Endodermal cell (in vitro differentiated cells): ENCODE results near the gene ARPP21. TPM values are rescaled to one million over a fixed set of nuclear protein-coding genes. Genes with fewer than 3 reads are reported as not detected.

Experiments
- DNase-seq: peaks from one replicate; pipeline ENCODE4 v3.0.0-alpha.2; 2017
- H3K27ac ChIP-seq: 2 replicates; pipeline ENCODE4 v1.5.1; 2013; ENCODE audit warnings: mild to moderate bottlenecking, low read depth, low read length, moderate library complexity
- H3K27me3 ChIP-seq: 2 replicates; pipeline ENCODE4 v1.6.1; 2013; ENCODE audit warnings: mild to moderate bottlenecking, low read length, moderate library complexity; ENCODE audit not compliant: insufficient read depth, control insufficient read depth, poor library complexity, severe bottlenecking
- H3K36me3 ChIP-seq: 2 replicates; pipeline ENCODE4 v1.7.0; 2013; ENCODE audit warnings: mild to moderate bottlenecking, low read length, moderate library complexity; ENCODE audit not compliant: control insufficient read depth, insufficient read depth
- H3K4me1 ChIP-seq: one replicate; pipeline ENCODE4 v1.7.0; 2013; ENCODE audit warnings: low read length; ENCODE audit not compliant: control insufficient read depth, insufficient read depth
- H3K4me3 ChIP-seq: 2 replicates; pipeline ENCODE4 v1.5.1; 2013; ENCODE audit warnings: mild to moderate bottlenecking, low read length, moderate library complexity
- H3K9ac ChIP-seq: 2 replicates; pipeline ENCODE4 v1.6.1; 2013; ENCODE audit warnings: mild to moderate bottlenecking, low read length, moderate library complexity; ENCODE audit not compliant: poor library complexity, severe bottlenecking; ENCODE audit errors: extremely low read depth
- H3K9me3 ChIP-seq: 2 replicates; pipeline ENCODE4 v1.6.1; 2013; ENCODE audit warnings: mild to moderate bottlenecking, low read length, moderate library complexity; ENCODE audit not compliant: control insufficient read depth
- H3K27ac Mint-ChIP-seq: 2 replicates; pipeline ENCODE4 v1.8.0; 2020; ENCODE audit warnings: mixed read lengths
- H3K27me3 Mint-ChIP-seq: 2 replicates; pipeline ENCODE4 v1.8.0; 2021; ENCODE audit warnings: mild to moderate bottlenecking, mixed read lengths; ENCODE audit not compliant: insufficient read depth
- H3K36me3 Mint-ChIP-seq: 2 replicates; pipeline ENCODE4 v1.8.0; 2020; ENCODE audit warnings: low read depth, mixed read lengths
- H3K4me1 Mint-ChIP-seq: 2 replicates; pipeline ENCODE4 v1.8.0; 2020; ENCODE audit warnings: mixed read lengths
- H3K4me3 Mint-ChIP-seq: 2 replicates; pipeline ENCODE4 v1.8.0; 2020; ENCODE audit warnings: mild to moderate bottlenecking, moderate library complexity, mixed read lengths
- H3K9me3 Mint-ChIP-seq: 2 replicates; pipeline ENCODE4 v1.8.0; 2020; ENCODE audit warnings: mild to moderate bottlenecking, mixed read lengths
- WGBS, 2 experiments: methylation state at CpG; one replicate each; pipeline versions ENCODE4 v1.1.5 to v1.1.7; 2013; ENCODE audit warnings: missing lambda C conversion rate in 2 of 2, mixed read lengths in 1 of 2; ENCODE audit not compliant: insufficient coverage in 1 of 2, insufficient read length in 1 of 2; 5-methylcytosine and 5-hydroxymethylcytosine counted together
- total RNA-seq, 2 donors: library from RNA; stranded (reverse); fragmentation: NEBNext Ultra II Directional in 1 of 2; extraction: Animal tissue kit (Norgen Biotek cat#: 25700) in 1 of 2; gene quantifications; 2 replicates in 1 of 2; 3 replicates in 1 of 2; pipeline ENCODE4 v1.2.1, GENCODE V29; 2021
- TF ChIP-seq, protein P1 (sequence below): fragments of 200-600 bp; sonication (generic); conservative IDR thresholded peaks from 2 replicates; pipeline ENCODE4 v1.5.0; 2021; ENCODE audit warnings: antibody characterized with exemption, mild to moderate bottlenecking

The ARPP21 gene
- total RNA-seq, 2 donors from 2014 or later = not detected

- Mint-ChIP-seq H3K27me3 (peaks cover 62% of the 10 kb centered on the region), H3K27ac (no peak overlapping the region), H3K36me3 (no peaks in the 10 kb centered on the region), H3K4me3 (no peak overlapping the region), H3K4me1 (peaks cover 10% of the 10 kb centered on the region), H3K9me3 (no peaks in the 10 kb centered on the region)
- WGBS, 2 experiments = 14 to 34% methylated on average over 4 to 9 of the region's 10 CpGs
- H3K36me3 ChIP-seq = no peaks in the 10 kb centered on the region
- H3K9ac ChIP-seq = no peak overlapping the region
- no peak overlapping the region for H3K4me3 ChIP-seq
- H3K9me3 ChIP-seq = no peaks in the 10 kb centered on the region
- peaks cover 5% of the 10 kb centered on the region for H3K4me1 ChIP-seq
- H3K27me3 ChIP-seq = peaks cover 23% of the 10 kb centered on the region
- DNase-seq = peak; percentile 76
- TF ChIP-seq, protein P1, sequence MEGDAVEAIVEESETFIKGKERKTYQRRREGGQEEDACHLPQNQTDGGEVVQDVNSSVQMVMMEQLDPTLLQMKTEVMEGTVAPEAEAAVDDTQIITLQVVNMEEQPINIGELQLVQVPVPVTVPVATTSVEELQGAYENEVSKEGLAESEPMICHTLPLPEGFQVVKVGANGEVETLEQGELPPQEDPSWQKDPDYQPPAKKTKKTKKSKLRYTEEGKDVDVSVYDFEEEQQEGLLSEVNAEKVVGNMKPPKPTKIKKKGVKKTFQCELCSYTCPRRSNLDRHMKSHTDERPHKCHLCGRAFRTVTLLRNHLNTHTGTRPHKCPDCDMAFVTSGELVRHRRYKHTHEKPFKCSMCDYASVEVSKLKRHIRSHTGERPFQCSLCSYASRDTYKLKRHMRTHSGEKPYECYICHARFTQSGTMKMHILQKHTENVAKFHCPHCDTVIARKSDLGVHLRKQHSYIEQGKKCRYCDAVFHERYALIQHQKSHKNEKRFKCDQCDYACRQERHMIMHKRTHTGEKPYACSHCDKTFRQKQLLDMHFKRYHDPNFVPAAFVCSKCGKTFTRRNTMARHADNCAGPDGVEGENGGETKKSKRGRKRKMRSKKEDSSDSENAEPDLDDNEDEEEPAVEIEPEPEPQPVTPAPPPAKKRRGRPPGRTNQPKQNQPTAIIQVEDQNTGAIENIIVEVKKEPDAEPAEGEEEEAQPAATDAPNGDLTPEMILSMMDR = no peak
- no peak overlapping the region for H3K27ac ChIP-seq
These were observed 105.1 kb downstream of the ARPP21 start for GRCh38 chr3:35744419-35744818.

GRCh38 chr3:35745351-35745750 lies 106.0 kb downstream of the ARPP21 start:
- H3K9ac ChIP-seq = no peak overlapping the region
- H3K9me3 Mint-ChIP-seq = no peaks in the 10 kb centered on the region
- H3K4me1 Mint-ChIP-seq = peaks cover 3% of the 10 kb centered on the region
- no peak overlapping the region for H3K4me3 ChIP-seq
- no peak overlapping the region for H3K27ac Mint-ChIP-seq
- H3K4me1 ChIP-seq = no peaks in the 10 kb centered on the region
- no peak overlapping the region for H3K27ac ChIP-seq
- H3K27me3 ChIP-seq = peaks cover 23% of the 10 kb centered on the region
- no peaks in the 10 kb centered on the region for H3K36me3 Mint-ChIP-seq
- H3K9me3 ChIP-seq = no peaks in the 10 kb centered on the region
- TF ChIP-seq, protein P1 = no peak
- H3K27me3 Mint-ChIP-seq = peaks cover 62% of the 10 kb centered on the region
- WGBS, 2 experiments = 100% methylated on average over 1 of the region's 1 CpG; no CpG with 5 or more reads in 1 of the 2 experiments
- H3K36me3 ChIP-seq = no peaks in the 10 kb centered on the region
- no peak overlapping the region for H3K4me3 Mint-ChIP-seq
- no peak for DNase-seq

- no peak overlapping the region for H3K27ac ChIP-seq
- WGBS, 2 experiments = 86 to 89% methylated on average over 1 to 2 of the region's 2 CpGs
- peaks cover 3% of the 10 kb centered on the region for H3K4me1 Mint-ChIP-seq
- H3K27ac Mint-ChIP-seq = no peak overlapping the region
- H3K9me3 Mint-ChIP-seq = no peaks in the 10 kb centered on the region
- H3K27me3 Mint-ChIP-seq = peaks cover 62% of the 10 kb centered on the region
- H3K4me3 ChIP-seq = no peak overlapping the region
- H3K4me3 Mint-ChIP-seq = no peak overlapping the region
- H3K36me3 Mint-ChIP-seq = no peaks in the 10 kb centered on the region
- DNase-seq = no peak
- no peak overlapping the region for H3K9ac ChIP-seq
- H3K4me1 ChIP-seq = no peaks in the 10 kb centered on the region
- peaks cover 23% of the 10 kb centered on the region for H3K27me3 ChIP-seq
- TF ChIP-seq, protein P1 = no peak
- no peaks in the 10 kb centered on the region for H3K9me3 ChIP-seq
- H3K36me3 ChIP-seq = no peaks in the 10 kb centered on the region
These were observed 106.6 kb downstream of the ARPP21 start for GRCh38 chr3:35745802-35746484.
